A549 treated with Mapracorat at 1 μM for 4 hours (cell line): ENCODE data around the gene C1orf94. TPM values are rescaled to one million over a fixed set of nuclear protein-coding genes. Genes with fewer than 3 reads are reported as not detected.

Experiments used
- total RNA-seq: library from RNA; stranded (reverse); fragments of 200-300 nt; extraction: Qiagen RNA extraction; gene quantifications from 5 replicates; pipeline ENCODE4 v1.2.3, GENCODE V29; 2022

The C1orf94 gene, protein sequence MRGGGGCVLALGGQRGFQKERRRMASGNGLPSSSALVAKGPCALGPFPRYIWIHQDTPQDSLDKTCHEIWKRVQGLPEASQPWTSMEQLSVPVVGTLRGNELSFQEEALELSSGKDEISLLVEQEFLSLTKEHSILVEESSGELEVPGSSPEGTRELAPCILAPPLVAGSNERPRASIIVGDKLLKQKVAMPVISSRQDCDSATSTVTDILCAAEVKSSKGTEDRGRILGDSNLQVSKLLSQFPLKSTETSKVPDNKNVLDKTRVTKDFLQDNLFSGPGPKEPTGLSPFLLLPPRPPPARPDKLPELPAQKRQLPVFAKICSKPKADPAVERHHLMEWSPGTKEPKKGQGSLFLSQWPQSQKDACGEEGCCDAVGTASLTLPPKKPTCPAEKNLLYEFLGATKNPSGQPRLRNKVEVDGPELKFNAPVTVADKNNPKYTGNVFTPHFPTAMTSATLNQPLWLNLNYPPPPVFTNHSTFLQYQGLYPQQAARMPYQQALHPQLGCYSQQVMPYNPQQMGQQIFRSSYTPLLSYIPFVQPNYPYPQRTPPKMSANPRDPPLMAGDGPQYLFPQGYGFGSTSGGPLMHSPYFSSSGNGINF
- not detected in 5 replicates for total RNA-seq

GRCh38 chr1:34176830-34177603 lies at the start of gene C1orf94:
Gene C1orf94 (plus strand): TSS chr1:34176907. CDS start chr1:34177790, 883 bp downstream.

DNA sequence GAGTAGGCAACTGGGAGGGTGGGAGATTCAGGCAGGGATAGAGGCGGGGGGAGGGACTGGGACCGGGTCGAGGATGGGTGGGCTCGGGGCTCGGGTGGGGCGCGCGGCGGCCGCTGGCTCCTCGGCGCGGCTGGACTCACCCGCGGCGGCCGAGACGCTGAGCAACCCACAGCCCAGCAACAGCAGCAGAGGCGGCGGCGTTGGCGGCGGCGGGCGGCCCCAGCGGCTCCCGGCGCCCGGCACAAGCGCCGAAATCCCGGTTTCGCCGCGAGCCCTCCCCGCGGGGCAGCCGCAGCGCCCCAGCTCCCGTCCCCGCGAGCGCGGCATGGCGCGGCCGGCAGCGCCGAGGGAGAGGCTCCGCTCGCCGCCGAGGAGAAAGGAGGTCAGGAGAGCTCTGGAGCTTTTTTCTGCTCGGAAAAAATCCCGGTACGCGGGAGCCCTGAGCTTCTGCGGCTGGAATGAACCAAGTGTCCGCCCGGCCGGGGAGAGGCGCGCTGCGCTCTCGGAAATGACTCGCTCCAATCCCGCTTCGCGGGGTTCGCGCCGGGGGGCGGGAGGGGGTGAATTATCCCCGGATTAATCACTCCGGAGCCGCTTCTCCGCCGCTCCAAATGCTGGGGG lies 11.8 kb upstream of the C1orf94 start, which contains the start of gene CSMD2:
Gene CSMD2, minus strand, starts transcription at position 460 of the 621 bp plus-strand sequence. Its CDS starts 133 bp downstream, at position 327.

Other genes starting within 250 kb of the C1orf94 start
- not detected in 5 replicates for gene CSMD2, start 11.7 kb upstream of the C1orf94 start, total RNA-seq